Frontal cortex (tissue), 4 donors: ENCODE data around the gene CASKIN2. TPM values are rescaled to one million over a fixed set of nuclear protein-coding genes. Genes with fewer than 3 reads are reported as not detected.
A peak's percentile ranks its signal among the peaks of the same experiment; 100 is the strongest.

ENCODE experiments used
- DNase-seq, 2 donors: peaks; one replicate each; pipeline ENCODE4 v3.0.0; 2012; ENCODE audit warnings: low spot score in 2 of 2
- FAIRE-seq: peaks from 2 replicates; lab custom pipeline; 2012; peaks lifted over from hg19 to GRCh38; lab: Jason Lieb, UNC
- total RNA-seq: library from RNA; depleted of rRNA; stranded (reverse); fragments of >200 nt; gene quantifications from one replicate; pipeline ENCODE4 v1.2.3, GENCODE V29; 2014
- donor health status: control.
- donor health status: control.
- donor health status: control.

CASKIN2 gene
- total RNA-seq, 1 donor from 2014 or later: 6.1 TPM

DNA sequence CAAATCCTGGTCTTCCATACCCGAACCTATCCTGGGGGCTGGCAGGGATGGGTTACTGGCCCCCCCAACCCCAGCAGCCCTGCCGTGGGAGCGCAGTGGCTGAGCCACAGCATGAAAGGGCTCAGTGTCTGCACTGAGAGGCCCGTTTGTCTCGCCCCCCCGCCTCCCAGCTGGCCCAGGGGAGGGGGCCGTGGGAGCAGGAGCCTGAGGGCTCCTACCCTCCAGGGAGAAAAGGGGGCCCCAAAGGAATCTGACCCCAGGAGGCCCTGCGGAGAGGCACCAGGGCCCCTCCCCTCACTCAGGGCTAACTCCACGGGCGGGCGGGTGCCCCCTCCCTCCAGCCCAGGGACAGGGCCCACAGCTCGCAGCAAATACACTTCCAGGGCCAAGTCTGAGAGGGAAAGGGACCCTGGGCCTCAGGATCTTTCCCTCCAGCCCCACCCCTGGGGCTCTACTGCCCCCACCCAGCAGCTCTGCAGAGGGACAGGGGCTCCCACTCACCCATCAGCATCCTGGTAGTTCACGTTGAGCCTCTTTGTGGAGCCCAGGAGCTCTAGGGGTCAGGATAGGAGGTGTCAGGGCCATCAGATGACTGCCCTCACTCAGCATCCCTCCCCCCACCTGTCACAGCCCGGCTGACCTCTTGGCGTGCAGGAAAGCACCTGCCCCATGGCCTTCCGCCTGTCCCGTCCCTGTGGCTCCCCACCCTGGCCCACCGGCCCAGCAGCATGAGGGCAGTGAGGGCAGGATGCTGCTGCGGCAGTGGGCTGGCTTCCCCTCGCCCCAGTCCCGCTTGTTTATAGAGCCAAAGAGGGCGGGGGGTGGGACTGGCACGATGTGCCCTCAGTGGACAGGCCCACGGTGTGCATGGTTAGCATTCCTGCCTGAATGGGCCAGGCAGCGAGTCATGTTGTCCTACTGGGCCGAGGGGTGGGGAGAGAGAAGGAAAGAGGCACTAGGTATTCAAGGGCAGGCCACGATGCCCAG lies 7.3 kb downstream of the CASKIN2 start:
- FAIRE-seq (no peak), DNase-seq (peak; percentile 85 to 93)

- FAIRE-seq: no peak
- DNase-seq: no peak
Measured at GRCh38 chr17:75506888-75507287, 8.4 kb downstream of the CASKIN2 start.

DNA sequence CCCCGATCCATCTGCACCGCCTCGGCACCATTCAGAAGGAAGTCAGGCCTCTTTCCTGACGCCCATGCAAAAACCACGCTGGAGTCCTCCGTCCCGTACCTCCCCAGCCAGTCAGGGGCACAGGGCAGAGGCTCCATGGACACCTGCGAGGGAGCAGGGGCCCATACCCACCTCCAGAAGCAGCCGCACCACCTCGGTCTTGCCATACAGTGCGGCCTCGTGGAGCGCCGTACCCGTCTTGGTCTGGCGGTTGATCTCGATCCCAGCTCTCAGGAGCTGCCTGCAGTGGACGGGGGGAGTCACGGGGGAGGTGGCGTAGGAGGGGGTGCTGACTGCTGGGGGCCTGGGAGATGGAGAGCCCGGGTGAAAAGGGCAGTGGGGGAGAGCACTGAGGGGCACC lies 9.2 kb downstream of the CASKIN2 start:
- DNase-seq: no peak
- no peak for FAIRE-seq

DNA sequence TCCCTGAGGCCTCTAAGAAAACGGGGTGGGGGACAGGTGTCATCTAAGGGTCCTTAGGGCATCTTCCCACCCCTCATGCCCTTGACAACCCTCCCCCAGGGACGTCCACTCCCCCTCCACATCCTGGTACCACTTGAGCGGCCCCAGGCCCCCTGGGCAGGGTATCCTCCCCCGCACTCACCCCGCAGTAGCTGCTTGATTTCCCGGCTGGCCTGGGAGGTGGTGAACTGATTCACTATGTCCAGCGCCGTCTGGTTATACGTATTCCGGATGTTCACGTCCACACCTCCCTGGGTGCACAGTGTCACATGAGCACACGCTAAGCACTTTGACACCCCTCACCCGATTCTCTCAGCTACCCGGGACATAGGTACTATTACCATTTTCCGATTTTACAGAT lies 9.7 kb downstream of the CASKIN2 start:
- FAIRE-seq (no peak), DNase-seq (no peak)

- no peak for FAIRE-seq
- no peak for DNase-seq
Measured at GRCh38 chr17:75505152-75505409, 10.3 kb downstream of the CASKIN2 start.

- no peak for FAIRE-seq
Measured at GRCh38 chr17:75504347-75505151, 10.8 kb downstream of the CASKIN2 start.

DNA sequence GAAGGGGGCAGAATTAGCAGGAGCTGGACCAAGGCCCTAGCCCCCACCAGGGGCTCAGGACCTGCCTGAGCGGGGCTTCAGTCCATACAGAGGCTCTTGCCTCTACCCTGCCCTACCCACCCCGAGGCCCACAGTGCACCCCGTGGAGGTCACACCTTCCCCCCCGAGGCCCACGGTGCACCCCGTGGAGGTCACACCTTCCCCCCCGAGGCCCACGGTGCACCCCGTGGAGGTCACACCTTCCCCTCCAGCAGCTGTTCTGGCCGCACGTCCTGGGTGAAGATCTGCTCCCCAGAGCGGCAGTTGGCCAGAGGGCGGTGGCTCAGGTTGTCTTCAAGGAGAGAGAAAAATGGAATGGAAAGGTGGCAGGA lies 11.4 kb downstream of the CASKIN2 start:
- FAIRE-seq: no peak
- no peak for DNase-seq

More at GRCh38 chr17:75504347-75505151, 10.8 kb downstream of the CASKIN2 start:
- no peak for DNase-seq

GRCh38 chr17:75503337-75503950 lies 11.9 kb downstream of the CASKIN2 start:
- no peak for DNase-seq
- no peak for FAIRE-seq

DNA sequence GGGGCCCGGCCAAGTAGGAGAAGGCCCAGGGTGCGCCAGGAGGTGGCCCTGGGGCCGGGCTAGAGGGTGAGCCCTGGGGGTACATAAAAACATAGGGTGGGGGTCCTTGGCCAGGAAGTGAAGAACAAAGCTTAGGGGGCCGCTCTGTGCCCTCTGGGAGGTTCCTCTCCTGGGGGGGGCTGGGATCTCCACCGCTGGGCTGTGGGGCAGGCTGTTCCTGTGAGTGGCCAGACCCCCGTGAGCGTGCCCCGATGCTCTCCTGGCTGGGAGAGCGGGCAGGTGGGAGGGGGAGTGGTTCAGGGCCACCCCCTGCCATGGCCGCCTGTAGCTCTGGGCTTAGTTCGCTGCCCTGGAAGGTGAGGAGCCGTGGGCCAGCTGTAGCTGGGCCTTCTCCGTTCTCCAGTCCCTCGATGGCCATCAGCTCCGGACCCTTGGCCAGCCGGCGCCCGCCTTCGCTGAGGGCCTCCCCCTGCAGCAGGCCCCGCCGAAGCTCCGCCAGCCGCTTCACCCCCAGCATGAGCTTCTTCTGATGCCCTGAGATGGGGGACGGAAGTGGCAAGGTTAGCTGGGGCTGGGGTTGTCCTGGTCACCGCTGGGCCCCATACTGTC lies 12.5 kb downstream of the CASKIN2 start:
- FAIRE-seq: no peak
- DNase-seq: no peak

DNA sequence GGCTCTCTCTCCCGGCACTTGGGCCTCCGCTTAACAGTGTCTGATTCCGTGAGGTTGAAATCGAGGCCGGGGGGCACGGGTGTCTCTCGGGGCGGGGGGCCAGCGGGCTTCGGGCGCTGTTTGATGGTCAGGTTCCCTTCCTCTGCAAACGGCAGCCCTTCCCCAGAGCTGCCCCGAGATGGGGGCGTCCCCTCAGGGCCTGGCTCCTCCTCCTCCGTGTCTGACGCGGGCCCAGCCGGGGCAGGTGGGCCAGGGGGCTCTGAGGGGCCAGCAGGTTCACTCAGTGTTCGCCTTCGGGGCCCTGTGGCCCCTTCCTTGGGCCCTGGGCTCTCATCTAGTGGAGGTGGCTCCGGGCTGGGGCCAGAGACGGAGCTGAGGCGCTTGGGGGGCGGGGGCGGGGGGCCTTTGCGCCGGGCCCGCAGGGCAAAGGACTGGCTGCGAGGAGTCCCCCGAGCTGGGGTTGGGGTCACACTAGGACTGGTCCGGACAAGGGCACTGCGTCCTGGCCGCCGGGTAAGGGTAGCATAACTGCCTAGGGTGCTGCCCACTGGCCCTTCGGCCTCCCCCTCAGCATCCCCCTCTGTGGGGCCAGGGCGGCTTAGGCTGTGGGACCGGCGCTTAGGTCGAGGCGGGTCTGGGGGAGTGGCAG lies 13.1 kb downstream of the CASKIN2 start:
- FAIRE-seq (no peak), DNase-seq (no peak)

- DNase-seq (peak; percentile 80 to 85), FAIRE-seq (no peak)
Measured at GRCh38 chr17:75501378-75502071, 13.8 kb downstream of the CASKIN2 start.

DNA sequence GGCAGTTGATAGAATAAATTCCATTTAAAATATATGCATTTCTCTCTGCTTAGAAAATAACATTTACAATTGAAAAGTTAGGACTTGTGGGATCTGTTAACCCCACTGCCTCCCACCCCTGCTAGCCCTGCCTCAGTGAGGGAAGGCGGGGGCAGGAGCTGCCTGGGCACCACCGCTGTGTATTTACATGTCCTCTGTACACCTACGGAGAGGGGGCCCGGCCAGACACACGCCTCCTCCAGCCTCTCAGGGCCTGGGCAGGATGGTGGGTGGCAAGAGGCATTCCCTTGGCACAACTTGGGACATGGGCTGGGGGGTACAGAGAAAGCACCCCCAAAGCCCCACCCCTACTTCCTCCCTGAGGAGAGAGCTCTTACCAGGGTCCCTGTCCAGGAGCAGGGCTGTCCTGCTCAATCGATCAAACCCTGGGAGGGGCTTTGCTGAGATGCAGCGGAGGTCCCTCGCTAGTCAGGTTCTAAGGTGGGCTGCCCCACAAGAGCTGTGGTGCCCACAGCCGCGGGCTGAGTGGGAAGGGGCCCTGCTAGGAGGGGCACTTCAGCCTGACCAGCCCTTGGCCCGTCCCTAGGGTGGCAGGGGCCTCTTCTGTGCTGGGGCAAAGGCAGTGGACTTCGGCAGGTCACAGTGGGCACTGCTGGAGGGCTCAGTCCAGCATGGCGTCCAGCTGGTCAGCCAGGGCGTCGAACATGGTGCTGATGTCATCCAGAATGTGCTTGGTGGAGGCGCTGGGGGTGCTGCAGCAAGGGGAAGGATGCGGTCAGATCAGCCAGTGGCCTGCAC lies 14.7 kb downstream of the CASKIN2 start:
- FAIRE-seq: no peak
- no peak for DNase-seq

DNA sequence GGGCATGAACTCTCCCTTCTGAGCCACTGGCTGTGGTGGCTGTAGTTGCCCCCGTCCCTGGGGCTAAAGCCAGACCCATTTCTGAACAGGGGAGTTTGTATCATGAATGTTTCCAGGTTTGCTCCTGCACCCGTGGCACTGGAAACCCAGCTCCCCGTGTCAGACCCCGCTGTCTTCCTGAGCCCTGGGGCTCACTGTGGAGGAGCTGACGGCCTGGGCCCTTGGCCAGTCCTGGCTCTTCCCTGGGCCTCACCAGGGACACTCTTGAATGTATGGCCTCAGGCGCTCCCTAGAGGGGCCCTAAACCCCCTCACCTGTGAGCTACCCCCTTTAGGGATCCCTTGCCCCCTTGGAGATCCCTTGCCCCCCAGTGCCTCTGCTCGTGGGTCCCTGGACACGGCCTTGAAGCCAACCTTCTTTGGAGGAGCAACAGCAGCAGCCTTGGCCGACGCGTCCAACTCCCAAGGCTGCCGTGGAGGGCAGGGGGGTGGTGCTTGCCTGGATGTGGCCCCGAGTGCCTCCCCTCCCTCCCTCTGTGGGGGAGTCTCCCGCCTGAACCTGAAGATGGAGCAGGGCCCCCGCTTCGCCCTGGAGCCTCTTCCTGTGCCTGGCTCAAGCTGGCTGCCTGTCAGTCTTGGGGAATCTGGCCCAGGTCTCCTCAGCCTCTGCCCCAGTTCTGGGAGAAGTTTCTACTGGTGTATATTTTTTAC lies 15.9 kb downstream of the CASKIN2 start:
- FAIRE-seq (no peak), DNase-seq (no peak)

GRCh38 chr17:75498726-75499213 lies 16.6 kb downstream of the CASKIN2 start:
- no peak for FAIRE-seq
- no peak for DNase-seq

- DNase-seq: no peak
- FAIRE-seq: no peak
Measured at GRCh38 chr17:75498039-75498725, 17.2 kb downstream of the CASKIN2 start.

DNA sequence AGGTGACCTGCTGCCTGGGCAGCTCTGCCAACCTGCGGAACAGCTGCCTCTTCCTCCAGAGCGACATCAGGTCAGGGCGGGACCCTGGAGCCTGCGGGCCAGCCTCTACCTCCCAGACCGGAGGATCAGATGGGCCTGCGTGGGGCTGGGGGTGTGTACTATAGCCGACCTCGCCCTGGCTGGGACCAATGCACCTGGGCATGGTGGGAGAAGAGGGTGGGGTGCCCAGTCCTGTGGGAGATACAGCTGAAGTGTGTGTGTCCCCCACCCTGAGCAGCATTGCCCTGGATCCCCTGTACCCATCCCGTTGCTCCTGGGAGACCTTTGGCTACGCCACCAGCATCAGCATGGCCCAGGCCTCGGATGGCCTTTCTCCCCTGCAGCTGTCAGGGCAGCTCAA lies 19.3 kb downstream of the CASKIN2 start:
- no peak for FAIRE-seq
- no peak for DNase-seq

- FAIRE-seq (no peak), DNase-seq (no peak)
Measured at GRCh38 chr17:75494326-75494877, 20.9 kb downstream of the CASKIN2 start.
